NK-92 (cell line): ENCODE data around the gene E2F2.
A peak's percentile ranks its signal among the peaks of the same experiment; 100 is the strongest.

Source experiments
- DNase-seq: peaks from one replicate; lab custom pipeline; 2025; ENCODE audit not compliant: unreplicated experiment; lab: John Stamatoyannopoulos, UW

The E2F2 gene, protein sequence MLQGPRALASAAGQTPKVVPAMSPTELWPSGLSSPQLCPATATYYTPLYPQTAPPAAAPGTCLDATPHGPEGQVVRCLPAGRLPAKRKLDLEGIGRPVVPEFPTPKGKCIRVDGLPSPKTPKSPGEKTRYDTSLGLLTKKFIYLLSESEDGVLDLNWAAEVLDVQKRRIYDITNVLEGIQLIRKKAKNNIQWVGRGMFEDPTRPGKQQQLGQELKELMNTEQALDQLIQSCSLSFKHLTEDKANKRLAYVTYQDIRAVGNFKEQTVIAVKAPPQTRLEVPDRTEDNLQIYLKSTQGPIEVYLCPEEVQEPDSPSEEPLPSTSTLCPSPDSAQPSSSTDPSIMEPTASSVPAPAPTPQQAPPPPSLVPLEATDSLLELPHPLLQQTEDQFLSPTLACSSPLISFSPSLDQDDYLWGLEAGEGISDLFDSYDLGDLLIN

DNA sequence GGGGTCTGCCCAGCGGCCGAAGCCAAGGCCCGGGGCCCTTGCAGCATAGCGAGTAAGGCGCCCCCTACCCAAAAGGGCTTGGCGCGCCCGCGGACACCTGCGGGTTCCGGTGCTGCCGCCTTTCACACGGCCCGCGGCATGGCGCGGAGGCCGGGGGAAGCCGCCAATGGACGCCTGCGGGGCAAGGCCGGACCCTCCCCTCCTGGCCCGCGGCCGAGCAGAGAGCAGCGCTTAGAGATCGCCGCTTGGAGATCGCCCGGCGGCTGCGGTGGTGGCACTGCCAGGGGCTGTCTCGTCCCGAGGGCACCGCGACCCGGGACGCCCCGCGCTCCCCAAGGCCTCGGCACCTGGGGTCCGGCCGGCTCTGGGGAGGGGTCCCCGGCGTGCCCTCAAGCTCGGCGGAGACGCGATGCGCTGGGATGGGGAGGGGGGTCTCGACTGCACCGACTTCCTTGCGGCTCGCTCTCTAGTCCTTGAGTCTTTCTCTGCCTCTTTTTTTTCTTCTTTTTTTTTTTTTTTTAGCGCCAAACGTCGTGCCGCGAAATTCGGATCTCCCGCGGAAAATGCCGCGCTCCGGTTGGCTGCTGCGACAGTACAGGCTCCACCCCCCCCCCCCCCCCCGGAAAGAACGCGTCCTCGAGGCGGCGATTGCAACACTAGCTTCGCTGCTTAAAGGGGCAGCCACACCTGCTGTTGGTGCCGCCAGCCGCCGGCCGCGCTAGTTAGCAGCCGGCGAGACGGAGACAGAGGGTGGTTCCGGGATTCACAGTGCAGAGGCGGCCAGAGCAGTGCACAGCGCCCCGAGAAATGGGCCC, at the start of gene E2F2:
Gene E2F2 (minus strand): TSS at position 487 of the 815 bp plus-strand sequence. CDS start 440 bp downstream, at position 47.
- DNase-seq: peak; percentile 23

DNA sequence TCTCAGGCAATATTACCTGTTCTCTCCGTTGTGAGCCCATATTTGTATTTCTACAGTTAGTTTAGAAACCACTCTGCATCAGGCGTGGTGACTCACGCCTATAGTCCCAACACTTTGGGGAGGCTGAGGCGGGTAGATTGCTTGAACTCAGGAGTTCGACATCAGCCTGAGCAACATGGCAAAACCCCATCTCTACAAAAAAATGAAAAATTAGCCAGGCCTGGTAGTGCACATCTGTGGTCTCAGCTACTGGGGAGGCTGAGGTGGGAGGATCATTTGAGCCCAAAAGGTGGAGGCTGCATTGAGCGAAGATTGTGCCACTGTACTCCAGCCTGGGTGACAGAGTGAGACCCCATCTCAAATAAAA, 47.9 kb upstream of the E2F2 start:
- no peak for DNase-seq

DNA sequence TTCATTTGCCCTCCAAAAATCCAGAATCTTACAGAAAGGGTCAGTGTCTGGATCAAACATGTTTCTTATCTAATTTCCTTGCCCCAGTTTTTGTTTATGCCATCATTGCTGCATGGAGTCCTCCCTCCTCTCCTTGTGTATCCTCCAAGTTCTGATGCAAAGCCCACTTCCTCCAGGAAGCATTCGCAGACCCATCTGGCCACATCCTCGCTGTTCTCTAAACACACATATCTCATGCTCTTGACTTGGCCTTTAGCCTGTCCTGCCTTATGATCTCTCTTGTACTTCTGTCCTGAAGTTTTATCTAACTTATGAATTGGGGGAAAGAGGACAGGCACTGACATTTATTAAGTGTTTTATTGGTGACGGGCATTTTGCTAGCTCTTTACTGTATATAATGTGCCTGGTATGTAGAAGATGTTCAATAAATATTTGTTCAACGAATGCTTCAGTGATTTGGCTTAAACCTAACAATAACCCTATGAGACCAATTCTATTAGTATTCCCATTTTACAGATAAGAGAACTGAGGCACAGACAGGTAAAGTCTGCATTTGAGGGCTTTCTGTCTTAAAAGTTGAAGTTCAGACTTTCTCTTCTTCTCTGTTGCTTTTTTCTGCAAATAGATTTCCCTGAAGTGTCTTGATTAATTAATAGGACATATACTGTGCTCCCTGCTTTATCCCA, 47.4 kb upstream of the E2F2 start:
- DNase-seq: no peak

DNA sequence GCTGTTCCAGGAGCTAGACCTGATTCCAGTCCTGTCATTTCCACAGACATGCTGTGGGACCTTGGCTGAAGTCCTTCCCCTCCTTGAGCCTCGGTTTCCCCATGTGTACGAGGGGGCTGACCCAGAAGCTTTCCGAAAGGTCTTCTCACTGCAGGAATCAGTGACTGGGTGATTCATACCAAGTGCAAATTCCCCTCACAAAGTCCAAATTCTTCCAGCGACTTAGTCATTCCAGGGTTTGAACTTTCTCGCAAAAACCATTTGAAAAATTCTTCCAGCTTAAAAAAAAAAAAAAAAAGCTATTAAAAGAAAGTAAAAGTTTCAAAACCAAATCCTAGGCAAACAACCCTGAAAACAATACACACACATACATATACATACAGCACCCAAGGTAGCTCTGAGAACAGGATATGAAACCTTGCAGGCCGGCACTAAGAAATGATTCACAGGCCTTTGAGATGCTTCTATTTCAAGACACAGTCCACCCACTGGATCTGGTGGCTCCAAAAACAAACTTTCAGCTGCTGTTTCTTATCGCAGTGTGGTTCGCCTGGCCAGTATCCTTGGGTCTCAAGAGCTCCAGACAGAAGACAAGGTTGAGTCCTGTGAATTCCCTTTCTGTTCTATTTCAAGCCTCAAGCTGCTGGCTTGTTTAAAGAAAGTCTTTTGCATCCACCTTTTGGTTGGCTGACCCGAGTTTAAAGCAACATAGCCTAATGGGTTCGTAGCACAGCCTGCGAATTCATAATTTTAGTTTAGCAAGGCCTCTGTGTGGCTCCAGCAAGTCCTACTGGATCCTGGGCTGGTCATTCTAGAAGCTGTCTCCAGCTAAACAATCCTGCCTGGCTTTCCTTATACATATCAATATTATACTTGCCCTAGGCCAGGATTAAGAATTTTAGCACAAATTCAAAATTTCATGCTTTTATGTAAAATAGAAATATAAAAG, 46.3 kb upstream of the E2F2 start:
- no peak for DNase-seq

DNA sequence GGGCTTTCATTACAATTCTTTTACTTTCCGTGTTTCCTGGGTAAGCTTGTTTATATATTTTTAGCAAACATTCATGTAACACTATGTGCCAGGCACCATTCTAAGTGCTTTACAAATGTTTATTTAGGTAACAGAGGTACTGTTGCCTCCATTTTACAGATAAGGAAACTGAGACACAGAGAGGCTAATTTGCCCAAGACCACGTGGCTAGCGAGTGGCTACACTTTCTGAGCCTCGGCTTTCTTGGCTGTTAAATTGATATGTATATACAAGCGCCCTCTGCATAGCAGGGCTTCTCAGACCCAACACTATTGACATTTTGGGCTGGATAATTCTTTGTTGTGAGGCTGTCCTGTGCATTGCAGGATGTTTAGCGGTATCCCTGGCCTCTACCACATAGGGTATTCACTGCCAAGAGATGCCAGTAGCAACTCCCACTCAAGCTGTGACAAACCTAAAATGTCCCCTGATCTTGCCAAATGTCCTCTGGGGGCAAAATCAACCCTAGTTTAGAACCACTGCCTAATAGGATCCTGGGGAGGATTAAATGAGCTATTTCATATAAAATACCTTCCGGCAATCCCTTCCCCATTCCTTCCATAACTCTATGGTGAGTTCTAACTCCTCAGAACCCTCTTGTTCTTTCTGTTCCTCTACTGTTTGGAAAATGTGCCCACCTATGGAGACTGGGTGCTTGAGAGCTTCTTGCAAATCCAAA, 45.5 kb upstream of the E2F2 start:
- no peak for DNase-seq

DNA sequence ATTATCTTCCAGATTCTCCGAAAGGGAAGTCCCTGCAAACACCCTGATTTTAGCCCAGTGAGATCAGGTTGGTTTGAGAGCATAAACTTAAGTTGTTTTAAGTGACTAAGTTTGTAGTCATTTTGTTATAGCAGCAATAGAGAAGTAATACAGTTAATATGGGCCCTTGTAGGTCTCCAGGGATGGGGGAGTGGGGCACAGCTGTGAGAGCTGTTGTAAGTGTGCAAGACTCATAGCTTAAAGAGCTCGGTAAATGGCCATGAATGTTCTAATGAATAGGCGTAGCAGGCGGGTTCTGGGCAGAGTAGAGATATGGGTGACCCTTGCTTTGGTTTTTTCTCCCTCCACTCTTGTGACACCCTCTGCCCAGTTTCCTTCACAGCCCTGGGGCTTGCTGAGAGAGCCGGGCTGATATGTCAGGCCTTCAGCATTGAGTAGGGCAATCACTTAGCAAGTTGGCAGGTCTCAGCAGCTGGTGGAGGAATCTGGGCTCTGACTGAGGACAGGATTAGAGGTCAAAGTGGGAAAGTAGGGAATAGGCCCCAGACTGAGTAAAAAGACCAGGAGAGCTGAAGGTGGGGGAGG, 44.3 kb upstream of the E2F2 start:
- DNase-seq: no peak

DNA sequence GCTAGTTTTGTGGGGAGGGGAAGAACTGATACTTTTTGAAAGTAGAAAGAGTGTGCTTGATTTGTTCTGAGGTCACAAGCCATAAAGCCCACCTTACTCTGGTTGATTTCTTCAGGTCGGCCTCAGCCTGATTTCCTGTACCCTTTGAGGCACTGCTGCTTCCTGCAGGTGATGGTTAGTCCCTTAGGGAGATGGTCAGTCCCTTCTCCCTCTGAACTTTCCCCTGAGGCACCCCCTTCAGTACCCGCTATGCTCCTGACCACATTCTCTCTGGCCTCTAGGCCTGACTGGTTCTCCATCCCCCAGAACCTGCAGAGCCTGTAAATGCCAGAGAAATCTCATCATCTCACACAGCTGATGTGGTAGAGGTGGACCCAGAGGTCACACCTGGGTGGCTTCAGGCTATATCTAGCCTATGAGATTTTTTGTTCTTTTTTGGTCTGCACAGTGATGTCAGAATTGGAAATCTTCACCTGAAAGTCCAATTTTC, 43.3 kb upstream of the E2F2 start:
- no peak for DNase-seq

DNA sequence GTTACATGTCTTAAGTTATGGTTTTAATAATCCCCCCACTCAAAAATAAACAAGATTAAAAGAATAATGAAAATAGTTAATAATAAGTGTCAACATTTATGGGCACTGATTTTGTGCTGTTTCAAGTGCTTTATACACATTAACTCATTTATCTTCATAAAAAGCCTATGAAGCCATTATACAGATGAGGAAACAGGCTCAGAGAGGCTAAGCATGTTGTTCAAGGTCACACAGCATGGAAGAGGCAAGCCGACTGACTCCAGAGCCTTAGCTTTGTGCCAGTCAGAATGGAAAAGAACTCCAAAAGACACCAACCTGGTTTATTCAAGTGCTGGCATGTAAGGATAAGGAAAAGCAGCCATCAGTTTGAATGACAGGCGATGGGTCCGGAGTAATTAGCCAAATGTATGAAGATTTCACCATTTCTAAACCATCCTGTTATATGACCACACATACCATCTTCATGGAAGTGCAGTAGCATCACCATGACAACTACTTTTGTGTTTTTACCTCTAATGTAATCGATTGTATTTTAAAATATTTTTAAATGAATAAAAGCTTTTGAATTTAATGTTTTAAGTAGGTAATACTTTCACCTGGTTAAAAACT, 42.6 kb upstream of the E2F2 start:
- no peak for DNase-seq

DNA sequence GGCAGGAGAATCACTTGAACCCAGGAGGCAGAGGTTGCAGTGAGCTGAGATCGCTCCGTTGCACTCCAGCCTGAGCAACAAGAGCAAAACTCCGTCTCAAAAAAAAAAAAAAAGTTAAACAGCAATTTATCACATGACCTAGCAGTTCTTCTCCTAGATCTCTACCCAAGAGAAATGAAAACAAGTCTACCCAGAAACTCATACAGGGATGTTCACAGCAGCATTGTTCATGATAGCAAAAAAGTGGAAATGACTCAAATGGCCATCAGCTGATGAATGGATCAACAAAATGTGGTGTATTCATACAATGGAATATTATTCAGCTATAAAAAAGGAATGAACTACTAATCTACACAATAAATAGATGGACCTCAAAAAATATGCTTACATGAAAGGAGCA, 40.4 kb upstream of the E2F2 start:
- DNase-seq: no peak

DNA sequence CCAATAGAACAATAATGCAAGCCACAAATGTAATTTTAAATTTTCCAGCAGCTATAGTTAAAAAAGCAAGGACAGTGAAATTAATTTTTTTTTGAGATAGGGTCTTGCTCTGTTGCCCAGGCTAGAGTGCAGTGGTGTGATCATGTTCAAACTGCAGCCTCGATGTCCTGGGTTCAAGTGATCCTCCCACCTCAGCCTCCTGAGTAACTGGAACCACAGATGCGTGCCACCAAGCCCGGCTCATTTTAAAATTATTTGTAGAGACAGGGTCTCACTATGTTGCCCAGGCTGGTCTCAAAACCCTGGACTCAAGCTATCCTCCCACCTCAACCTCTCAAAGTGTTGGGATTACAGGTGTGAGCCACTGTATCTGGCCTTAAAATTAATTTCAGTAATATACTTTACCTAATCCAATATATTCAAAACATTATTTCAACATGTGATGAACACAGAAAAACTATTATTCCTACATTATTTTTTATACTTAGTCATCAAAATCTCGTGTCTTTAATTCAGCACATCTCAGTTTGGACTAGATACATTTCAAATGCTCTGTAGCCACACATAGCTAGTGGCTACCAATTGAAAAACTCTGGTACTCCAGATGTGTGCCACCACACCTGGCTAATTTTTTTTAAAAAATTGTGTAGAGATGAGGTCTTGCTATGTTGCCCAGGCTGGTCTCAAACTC, 39.1 kb upstream of the E2F2 start:
- DNase-seq: no peak

DNA sequence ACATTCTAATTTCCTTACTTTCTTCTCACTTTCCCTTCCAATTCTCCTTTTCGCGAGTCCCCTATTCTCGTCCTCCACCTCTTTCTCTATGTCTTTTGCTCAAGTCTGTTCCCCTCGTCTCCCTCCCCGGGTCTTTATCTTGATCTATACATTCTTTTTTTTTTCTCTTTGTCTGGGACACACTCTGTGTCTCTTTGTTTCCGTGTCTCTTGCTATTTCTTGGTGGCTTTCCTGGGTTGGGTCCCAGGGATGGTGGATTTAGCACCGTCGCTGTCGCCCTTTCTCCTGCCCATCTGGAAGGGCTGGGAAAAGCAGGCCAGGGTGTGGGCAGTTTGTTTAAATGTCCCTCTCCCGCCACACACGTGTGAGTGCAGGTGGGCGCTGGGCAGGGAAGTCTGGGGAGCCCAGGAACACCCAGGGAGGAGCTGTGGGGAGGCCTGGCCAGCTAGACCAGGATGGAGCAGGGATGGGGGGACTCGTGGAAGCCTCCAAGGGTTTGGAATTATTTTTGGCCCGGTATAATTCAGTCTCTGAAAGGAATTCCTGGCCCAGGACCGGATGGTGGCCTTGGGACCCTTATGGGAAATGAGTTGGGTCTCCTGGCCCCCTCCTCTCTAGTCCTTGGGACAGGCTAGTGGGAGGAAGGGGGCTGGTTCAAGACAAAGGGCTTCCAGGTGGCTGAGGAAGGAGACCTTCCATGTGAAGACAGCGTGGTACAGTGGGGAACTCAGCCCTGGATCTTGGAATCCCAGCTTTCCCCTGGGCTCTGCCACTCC, 37.8 kb upstream of the E2F2 start:
- no peak for DNase-seq

DNA sequence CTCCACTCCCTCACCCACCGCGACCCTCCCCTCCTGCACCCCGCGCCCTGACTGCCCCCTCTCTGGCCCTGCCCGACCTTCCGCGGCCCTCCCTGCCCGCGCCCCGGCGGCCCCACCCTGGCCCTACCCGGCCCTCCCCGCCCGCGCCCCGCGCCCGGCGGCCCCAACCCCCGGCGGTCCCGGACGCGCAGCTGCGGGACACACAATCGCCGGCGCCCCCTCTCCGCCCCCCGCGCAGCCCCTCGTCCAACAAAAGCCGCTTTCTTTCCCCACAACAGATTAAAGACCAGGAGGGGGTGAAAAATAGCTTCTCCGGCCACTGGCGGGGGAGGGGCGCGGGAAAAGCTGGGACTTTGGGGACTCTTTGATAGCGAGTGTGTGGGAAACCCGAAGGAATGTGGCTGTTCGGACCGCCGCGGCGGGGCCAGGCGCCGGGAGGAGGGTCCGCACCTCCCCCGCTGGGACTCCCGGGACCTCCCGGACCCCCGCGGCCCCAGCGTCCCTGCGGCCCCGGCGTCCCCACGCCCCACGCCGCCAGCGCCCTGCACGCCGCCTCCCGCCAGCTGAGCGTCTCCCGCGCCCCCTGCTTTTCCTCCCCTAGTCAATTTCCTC, 37.1 kb upstream of the E2F2 start:
- no peak for DNase-seq

DNA sequence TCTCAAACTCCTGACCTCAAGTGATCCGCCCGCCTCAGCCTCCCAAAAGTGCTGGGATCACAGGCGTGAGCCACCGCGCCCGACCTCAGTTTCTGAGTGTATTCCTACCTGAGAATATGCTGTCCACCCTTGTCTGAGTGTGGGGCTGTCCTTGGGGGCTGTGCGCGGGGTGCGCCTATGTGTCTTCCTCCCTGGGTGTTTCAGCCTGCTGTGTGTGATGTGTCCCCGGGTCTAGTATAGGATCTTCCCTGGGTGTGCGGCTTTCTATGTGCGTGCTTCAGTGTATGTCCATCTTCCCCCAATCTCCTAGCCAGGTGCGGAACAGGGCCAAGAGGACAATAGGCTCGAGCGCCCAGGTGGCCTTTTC, 36.6 kb upstream of the E2F2 start:
- no peak for DNase-seq

DNA sequence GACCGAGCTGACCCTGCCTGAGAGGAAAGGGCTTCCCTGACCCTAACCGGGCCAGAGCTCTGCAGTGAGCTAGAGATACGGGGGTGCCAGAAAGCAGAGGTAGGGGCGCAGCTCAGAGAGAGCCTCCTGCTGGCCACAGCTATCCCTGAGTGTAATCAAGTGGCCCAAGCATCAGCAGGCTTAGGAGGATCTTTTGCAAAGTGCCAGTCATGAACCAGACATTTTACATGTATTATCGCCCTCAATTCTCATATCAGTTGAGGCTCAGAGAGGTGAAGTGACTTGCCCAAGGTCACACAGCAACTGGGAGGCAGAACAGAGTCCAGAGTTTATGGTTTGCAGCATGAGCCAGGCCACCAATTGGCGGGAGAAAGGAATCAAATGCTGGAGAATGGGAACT, 35.3 kb upstream of the E2F2 start:
- no peak for DNase-seq

DNA sequence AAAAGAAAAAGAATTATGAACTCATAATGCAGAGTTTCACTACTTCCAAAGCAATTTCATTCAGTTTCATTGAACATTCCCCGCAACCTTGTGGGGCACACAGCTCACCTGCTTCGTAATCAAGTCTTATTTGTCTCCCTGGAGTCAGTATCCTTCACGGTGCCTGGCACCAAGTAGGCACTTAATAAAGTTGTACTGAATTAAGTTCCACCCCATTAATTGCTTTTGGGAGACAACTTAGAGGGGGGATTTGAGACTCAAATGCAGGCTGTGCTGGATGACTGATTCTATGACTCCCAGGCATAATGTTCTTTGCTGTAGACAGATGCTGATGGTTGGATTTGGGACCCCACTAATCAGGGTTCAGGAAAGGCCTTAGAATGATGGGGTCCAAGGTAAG, 34.7 kb upstream of the E2F2 start:
- DNase-seq: no peak

DNA sequence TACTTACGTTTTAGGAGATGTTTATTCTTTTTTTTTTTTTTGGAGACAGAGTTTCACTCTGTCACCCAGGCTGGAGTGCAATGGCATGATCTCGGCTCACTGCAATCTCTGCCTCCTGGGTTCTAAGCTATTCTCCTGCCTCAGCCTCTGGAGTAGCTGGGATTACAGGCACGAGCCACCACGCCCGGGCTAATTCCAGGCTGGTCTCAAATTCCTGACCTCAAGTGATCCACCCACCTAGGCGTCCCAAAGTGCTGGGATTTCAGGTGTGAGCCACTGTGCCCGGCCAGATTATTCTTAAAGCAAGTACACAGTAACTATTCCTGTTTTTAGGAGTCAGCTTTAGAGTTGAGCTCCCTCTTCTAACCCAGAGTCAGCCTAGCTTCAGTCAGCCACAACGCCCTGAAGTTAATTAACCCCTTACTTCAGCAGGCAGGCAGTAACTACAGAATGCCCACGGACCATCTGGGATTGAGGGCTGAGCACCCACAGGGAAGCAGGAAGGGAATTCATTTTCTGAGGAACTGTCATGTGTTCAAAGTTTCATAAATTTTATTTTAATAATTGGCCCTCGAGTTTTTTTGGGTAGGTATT, 33.6 kb upstream of the E2F2 start:
- no peak for DNase-seq
